ENCODE results near the gene GTPBP2.
"Not testable (repeated sequence)": the region's sequence is repeated elsewhere in the genome, so short reads cannot be mapped to it uniquely, and the experiment has no call there.

GTPBP2 gene, protein sequence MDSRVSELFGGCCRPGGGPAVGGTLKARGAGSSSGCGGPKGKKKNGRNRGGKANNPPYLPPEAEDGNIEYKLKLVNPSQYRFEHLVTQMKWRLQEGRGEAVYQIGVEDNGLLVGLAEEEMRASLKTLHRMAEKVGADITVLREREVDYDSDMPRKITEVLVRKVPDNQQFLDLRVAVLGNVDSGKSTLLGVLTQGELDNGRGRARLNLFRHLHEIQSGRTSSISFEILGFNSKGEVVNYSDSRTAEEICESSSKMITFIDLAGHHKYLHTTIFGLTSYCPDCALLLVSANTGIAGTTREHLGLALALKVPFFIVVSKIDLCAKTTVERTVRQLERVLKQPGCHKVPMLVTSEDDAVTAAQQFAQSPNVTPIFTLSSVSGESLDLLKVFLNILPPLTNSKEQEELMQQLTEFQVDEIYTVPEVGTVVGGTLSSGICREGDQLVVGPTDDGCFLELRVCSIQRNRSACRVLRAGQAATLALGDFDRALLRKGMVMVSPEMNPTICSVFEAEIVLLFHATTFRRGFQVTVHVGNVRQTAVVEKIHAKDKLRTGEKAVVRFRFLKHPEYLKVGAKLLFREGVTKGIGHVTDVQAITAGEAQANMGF

DNA sequence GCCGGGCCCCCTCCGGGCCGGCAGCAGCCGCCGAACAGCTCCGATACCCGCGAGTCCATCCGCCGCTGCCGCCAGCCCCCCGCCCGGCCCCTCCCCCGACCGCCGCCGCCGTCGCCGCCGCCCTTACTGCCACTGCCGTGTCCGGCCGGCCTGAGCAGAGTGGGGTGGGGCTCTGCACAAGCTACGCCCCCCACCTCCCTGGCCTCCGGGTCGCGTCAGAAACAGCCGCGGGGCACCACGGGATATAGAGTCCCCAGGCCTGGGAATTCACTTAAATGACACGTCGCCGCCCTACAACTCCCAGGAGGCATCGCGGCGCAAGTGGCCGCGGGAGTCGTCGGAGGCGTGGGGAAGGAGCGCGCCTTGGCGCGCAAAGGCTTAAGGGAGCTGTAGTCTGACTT is at the start of gene GTPBP2:
GTPBP2 (minus strand) TSS at position 161 of the 401 bp plus-strand sequence; CDS start at position 59, 102 bp downstream.
- peak; percentile 95 for DNase-seq

DNA sequence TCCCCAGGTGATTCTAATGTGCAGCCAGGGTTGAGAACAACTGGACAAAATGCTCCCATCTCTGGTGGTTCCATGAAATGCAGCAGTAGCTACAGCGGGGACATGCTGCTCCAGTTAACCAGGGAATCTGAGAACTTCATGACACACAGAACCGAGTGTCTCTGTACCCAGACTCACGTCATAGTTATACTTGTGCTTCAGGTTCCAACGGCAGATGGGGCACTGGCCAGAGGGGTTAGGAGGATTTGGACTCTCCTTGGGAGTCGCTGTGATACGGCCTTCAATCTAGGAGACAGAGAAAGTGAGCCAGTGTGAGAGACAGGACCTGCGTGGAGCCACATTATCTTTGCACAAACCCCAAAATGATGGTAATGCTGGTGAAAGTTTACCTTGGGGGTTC is 49.3 kb upstream of the GTPBP2 start:
- DNase-seq = no peak

DNA sequence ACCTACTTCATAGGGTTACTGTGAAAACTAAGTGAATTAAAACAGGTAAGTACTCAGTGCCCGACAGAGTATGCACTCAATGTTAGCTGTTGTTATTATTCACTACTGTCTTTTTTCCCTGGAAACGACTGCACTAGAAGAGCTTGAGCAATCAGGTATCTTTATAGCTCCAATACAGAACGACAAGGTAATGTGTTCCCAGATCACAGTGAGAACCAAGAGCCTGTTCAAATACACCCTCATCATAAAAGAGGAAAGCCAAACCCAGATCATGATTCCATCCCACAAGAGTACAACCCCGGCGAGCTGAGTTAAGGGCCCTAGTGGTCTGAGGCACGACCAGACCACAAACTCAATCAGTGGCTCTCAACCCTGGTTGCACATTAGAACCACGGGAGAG is 48.7 kb upstream of the GTPBP2 start:
- DNase-seq = no peak

DNA sequence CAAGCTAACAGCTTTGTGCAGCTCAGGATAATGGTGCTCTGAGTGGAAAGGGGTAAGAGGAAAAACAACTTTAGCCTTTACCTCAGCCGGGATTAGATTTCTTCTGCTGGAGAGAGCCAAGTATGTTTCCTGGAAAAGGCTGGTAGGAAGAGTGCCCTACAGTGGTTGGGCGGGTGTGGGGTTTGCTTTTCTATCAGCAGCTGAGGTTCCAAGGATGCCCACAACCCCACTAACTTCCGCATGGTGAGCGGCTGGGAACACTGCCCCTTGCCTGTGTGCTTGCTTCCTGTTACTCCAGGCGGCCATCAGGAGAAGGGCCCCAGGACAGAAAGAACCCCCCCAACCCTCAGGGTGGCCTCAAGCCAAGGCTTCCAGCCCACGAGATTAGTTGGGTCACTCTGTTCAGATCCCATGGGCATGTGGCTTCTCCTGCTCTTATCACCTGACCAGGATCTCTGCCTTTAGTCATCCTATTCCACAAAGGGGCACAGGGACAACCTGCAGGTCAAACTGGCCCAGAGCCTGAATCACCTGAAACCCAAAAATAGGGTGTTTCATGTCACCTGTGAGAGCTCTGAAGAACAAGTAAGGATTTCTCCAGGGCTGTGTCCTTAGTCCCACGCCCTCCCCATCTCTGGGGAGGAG is 48.0 kb upstream of the GTPBP2 start:
- DNase-seq = no peak

DNA sequence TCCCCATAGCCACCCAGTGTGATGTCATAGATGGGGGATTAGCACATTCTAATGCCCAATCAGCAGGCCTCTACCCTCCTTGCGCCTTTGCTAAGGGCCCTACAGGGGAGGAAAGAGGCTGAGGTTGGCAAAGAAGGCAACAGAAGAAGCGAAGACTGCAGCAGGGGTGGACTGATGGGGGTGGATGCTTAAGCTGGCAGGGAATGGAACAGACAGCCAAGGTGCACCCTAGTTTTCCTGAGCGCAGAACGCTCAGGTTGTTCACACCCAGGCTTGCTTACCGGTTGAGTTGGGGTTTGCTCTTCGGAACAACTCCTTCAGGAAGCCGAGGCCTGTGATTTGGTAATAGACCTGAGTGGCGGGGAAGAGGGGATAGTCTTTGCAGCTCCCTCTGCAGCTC is 45.9 kb upstream of the GTPBP2 start:
- DNase-seq = no peak

DNA sequence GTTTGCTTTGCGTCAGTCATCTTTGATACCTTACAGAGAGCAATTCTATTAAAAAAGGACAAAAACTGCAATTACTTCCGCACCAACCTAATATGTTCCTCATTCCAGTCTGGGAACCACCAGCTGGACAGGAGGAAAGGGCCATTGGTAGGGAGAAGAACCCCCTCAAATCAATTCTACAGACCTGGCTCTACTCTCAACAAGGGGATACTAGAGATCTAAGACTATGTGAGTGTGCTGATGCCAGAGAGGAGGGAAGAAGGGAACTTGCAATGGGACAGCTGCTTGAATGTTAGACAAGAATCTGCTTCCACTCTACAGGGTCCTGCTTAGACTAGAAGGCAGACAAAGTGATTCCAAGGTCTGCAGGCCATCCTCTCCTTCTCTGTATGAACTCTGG is 45.2 kb upstream of the GTPBP2 start:
- DNase-seq = no peak

DNA sequence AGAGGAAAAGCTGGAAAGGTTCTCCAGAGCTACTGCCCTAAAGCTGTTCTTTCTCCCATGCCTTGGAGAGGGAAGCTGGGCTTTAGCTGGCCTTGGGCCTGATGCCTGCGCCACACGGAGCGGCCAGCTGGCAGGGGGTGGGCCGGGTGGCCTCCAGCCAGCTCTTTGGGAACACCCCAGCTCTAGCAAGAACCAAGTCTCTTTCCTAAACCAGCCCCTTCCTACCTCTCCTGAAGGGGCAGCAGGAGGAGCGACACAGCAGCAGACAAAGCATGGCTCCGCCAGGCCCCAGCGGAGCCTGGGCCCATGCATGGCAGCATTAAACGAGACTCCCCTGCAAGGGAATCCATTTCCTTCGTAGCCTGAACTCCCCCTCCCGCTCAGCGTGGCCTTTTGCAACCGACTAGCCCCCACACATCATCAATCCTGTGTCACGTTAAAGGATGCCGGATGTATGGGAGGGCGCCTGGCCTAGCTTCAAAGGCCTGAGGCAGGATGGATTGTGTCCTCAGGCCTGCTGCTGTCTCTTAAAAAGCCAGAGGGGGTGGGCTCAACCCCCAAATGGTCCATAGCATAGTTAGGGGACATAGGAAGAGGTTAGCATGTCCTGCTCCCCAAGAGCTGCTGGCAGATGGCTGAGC is 44.5 kb upstream of the GTPBP2 start:
- DNase-seq = no peak

DNA sequence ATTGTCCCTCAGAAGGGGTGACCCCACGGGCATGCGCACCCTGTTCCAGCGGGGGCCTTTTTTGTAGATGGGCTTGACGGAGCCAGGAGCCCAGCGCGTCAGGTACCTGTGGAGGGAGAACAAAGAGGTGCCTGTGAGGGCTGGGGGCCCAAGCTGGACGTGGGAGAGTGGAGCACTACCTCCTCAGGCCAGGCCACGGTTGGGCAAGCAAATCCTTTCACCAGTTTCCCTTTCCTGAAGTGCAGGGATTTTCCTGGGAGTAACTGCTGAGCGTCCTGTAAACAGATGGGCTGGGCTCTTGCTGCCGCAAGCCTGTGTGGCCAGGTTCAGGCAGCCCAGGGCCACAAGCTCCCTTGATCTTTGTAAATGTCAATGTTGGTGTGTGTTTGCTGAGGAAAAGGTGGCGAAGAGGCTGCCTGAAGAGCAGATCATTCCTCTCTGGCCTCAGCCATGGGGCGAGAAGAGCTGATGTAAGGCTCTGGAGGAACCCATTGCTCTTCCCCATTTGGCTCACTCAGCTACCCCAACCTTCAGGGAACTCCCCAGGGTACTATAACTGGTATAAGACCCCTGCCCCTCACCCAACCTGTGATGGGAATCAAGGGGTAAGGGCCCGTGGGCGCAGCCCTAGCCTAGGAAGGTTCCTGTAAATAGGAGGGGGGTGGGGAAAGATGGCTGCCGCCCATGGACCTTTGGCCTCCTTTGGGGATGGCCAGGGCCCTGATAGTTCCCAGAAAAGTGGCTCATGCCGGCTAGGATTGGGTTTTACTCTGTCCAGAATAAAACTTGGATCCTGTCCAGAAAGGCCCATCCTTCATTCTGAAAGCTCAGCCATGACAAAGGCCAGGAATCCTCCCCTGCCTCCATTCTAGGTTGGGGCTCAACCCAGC is 43.0 kb upstream of the GTPBP2 start:
- DNase-seq = no peak

DNA sequence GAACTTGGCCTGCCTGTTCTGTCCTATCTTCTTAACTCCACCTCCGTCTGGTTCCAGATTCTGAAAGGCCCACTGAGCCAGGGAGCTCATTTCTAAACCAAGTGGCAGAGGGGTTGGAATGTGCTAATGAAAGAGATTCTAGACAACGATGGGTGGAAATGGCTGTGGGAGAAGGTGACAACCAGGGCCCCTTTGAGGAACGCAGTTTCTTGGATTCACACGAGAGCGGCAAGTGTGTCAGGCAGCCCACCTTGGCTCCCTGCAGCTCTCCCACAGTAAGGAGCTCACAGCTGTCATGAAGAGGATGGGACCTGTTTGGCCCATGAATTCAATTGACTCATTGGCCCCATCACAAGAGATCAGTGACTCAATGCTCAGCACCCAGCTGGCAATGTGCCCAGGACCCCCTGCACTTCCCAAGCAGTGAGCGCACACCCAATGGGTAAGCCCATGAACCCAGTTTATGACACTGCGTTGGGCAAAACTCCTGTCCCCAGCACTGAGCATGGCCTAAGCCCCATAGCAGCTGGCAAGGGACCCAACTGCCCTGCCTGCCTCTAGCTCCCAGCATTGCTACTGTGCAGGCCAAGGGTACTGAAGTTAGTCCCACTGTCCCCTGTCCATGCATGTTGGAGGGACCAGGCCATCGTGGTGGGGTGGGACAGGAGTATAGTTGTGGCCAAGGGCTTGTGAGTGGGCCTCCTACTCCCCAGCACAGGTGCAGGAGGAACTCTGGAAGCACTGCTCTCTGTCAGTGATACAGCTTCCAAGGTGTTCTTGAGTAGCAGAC is 42.1 kb upstream of the GTPBP2 start:
- DNase-seq = no peak

DNA sequence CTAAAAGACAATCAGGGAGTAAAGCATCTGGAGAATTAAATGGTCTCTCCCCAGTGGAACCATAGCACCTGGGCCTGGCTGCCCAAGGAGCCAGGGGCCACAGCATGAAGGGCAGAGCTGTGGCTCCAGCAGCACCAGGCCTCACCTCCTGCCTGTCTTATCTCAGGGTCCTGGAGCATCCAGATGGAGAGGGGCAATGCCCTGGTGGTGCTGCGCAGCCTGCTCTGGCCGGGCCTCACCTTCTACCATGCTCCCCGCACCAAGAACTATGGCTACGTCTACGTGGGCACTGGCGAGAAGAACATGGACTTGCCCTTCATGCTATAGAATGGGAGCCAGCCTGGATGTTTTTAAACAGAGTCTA is 41.5 kb upstream of the GTPBP2 start:
- no peak for DNase-seq

DNA sequence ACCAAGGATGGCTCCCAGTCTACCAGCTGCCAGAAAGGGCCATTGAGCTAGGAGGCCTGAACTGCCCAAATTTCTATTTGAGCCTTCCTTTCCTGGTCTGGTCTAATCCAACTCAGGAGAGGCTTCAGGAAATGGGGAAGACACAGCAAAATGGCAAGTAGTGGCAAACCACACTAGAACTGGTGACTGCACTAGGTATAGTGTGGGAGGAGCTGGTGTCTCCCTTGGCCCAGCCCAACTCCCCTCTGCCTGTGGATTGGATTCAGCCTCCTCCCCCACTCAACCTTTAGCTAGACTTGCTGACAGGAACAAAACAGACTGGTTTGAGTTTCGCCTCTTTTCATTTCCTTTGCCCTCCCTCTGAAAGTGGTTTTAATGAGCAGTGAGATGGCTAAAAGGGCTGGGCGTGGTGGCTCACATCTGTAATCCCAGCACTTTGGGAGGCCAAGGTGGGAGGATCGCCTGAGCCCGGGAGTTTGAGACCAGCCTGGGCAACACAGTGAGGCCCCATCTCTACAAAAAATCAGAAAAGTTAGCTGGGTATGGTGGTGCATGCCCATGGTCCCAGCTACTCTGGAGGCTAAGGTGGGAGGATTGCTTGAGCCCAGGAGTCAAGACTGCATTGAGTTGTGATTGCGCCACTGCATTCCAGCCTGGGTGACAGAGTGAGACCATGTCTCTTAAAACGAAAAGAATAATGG is 41.0 kb upstream of the GTPBP2 start:
- DNase-seq = no peak

DNA sequence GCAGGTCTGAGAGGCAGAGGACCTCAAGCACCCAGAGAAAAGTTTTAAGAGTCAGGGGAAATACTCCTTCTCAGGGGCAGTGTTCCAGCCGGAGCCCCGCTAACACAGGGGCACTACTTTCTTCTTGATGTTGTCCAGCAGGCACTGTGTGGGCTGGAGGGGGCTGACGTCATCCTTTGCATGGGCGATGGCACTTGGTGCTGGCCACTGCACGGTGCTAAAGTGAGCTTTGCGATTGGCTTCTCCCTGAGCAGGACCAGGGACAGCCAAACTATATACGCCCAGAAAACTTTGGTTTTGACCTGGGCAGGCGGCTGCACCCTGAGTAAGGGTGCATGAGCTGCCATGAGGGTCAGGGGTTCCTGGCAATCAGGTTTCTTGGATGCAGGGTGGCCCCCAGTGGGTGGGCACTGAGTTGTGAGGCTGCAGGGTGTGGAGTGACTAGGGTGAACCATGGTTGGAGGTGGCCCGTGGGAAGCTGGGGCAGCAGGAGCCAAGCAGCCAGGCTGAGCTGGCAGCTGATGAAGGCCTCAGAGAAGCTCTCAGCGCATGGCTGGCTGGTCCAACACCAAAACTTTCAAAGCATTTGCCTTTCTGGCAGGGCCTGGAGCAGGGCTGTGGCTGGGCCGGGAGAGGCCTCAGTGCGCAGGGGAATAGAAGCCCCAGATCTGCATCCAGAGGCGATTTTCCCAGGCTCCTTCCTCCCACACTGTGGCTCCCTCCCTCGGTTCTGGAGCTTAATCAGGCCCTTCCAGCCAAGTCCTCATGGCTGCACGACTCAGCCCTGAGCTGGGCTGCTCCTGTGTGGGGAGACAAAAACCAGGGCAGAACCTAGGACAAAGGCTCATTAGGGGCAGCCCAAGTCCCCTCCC is 40.2 kb upstream of the GTPBP2 start:
- DNase-seq = no peak

DNA sequence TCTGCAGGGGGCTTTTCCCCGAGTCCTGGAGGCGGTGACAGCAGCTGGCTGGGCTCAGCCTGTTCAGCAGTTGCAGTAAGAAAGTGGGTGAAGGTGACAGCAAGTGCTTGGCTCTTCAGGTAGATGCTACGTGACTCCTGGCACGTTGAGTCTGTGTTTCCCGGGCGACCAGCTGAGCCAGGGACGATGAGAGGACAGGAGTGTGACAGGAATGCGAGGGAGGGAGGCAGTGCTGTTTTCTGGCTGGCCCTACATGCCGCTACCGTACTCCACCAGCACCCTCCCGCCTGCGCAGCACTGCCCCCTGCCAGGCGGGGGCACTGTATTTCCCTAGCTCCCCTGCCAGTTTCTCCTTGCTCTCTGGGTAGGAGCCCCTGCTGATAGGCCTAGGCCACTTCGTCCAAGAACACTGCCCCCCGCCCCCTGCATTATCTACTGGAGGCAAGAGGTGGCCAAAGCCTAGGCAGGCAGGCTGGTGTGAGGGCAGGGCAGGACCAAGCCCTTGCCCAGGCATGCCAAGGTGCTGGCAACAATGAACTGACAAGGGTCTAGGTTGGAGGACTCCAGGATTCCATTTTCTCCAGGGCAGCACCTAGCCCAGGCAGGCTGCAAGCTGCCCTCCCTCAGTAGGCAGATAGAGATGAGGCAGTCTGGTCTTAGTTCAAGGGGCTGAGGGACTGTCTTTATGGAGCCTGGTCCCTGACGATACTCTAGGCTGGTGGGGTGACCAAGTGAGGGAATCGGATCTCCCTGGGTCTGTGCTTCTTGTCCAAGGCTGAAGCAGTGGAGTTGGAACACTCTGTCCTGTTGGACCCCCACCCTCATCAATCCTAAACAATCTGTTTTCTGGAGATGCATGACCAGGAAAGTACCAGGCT is 39.3 kb upstream of the GTPBP2 start:
- DNase-seq = peak; percentile 24

DNA sequence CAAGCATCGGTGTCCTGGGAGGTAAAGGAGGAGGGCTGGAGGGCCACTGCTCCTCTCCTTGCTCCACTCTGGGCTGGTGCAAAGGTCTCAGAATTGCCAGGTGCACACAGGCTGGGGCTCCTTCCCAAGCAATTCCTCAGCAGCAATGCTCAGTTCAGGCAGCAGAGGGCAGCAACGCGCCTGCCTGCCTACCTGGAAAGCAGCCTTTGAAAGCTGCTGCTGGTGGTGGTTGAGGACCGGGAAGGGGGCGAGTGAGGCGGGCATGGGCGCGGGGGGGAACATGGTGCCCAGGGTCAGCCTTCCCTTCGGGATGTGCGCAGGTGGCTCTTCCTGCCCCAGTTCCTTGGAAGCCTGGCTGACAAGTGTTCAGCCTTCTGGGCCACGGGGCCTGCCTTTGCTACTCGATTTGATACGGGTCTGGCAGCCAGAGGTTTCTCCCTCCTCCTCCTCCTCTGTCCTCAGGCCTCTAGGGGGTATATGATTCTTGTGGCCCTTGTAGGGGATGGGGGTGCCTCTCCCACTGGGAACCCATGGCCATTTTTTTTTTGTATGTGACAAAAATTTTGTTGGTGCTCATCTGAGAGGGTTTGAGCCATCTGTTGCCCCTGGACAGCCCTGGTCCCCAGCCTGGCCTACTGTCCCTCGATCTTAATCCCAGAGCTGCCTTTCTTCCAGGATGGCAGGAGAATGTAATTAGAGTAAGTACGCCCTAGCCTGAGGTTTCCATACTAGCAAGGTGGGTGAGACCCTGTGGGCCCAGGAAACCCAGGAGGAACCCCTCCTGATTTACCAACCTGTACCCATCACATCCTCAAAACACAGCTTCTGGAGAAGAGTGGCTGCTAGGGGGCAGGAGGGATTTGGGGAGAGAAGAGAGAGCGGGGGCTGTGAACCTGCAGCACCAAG is 38.4 kb upstream of the GTPBP2 start:
- peak; percentile 64 for DNase-seq

DNA sequence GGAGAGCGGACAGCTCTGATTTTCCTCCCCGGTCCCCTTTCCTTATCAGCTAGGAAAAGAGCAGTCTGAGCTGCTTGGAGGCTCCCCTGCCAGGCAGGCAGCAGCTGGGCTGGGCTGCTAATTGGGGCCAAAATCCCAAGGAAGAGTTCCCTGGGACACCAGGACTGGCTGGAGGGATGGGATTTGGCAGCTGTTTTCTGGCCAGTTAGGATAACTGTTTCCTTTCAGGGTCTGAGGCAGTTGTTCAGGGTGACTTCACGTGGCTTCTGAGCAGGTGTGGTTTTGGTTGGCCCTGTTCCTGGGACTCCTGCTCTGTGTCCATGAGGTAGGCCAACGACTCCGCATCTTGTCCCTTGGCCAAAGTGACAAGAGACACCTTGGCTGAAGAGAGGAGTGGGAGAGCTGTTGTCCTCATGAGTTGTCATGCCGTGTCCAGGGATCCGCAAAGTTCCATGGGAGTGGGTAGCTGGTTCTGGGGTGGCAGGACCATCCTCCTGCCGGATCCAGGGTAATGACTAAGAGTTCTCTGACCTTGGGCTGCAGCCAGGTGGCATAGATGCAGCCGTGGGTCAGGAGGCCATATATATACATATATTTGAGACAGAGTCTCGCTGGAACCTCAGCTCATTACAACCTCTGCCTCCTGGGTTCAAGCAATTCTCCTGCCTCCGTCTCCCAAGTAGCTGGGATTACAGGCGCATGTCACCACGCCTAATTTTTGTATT is 37.3 kb upstream of the GTPBP2 start:
- no peak for DNase-seq

DNA sequence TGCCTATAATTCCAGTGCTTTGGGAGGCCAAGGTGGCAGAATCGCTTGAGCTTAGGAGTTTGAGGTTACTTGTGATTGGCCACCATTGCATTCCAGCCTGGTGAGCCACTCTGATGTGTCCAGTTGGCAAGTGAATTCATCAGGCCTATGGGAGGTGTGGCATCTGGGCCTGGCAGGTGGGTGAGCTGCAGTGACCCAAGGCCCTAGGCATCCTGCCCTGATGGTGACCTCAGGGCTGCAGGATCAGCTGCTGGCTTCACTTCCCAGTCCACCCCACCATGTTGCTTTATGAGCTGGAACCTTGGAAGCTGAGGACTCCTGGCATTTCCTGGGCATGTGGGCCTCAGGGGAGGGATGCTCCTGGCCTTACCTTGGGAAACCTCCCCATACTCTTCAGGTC is 36.3 kb upstream of the GTPBP2 start:
- no peak for DNase-seq

DNA sequence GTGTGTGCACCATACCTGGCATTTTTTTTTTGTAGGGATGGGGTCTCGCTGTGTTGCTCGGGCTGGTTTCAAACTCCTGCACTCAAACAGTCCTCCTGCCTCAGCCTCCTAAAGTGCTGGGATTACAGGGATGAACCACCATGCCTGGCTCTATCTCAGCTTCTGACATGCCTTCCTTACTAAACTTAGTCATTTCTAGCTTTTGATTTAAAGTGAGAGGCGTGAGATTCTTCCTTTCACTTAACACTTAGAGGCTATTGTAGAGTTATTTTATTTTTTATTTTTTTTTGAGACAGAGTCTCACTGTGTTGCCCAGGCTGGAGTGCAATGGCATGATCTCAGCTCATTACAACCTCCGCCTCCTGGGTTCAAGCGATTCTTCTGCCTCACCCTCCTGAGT is 33.9 kb upstream of the GTPBP2 start:
- not testable (repeated sequence) for DNase-seq

All from NCI-H526 treated with DMSO at 0.1 percent for 48 hours (cell line).